B cell (primary cell): ENCODE results near the gene PCDHA2. TPM values are rescaled to one million over a fixed set of nuclear protein-coding genes. Genes with fewer than 3 reads are reported as not detected.

Experiments used
- ATAC-seq: fragments of 200-7000 bp; cut with Tn5 transposase; one replicate; pipeline ENCODE4 v1.10.0; 2021; ENCODE audit warnings: low read depth, mild to moderate bottlenecking, moderate number of reproducible peaks, moderate library complexity
- CTCF ChIA-PET: fragments of 350-600 bp; sonication (Branson Sonifier 250); formaldehyde crosslinking; loops from one replicate; lab custom pipeline; 2021; ENCODE audit warnings: antibody characterized with exemption, inconsistent platforms; lab: Charles Lee
- POLR2A ChIA-PET: fragments of 350-600 bp; sonication (Branson Sonifier 250); formaldehyde crosslinking; loops from one replicate; lab custom pipeline; 2021; ENCODE audit warnings: antibody characterized with exemption; lab: Charles Lee
- DNase-seq: peaks from one replicate; pipeline ENCODE4 v3.0.0; 2013
- H2AFZ ChIP-seq: 2 replicates; pipeline ENCODE4 v1.6.1; 2012; ENCODE audit warnings: mild to moderate bottlenecking, low read depth, low read length; ENCODE audit not compliant: insufficient read depth, poor library complexity, severe bottlenecking
- H3K27ac ChIP-seq, 2 donors: 1 replicate in 1 of 2; 2 replicates in 1 of 2; pipeline ENCODE4 v1.5.1; 2012 to 2013; ENCODE audit warnings: low read length in 2 of 2, mild to moderate bottlenecking in 2 of 2, moderate library complexity in 1 of 2
- H3K27me3 ChIP-seq, 4 experiments: fragments of 200-600 bp in 1 of 4; sonication (generic) in 1 of 4; replicated peaks in 1 of 4; 1 replicate in 2 of 4; 2 replicates in 2 of 4; pipeline versions ENCODE4 v1.6.1 to v1.7.0; 2013 to 2016; ENCODE audit warnings: low read length in 3 of 4, mild to moderate bottlenecking in 2 of 4, mixed read lengths in 1 of 4, moderate library complexity in 1 of 4; ENCODE audit not compliant: insufficient read depth in 4 of 4, control insufficient read depth in 3 of 4; ENCODE audit errors: control extremely low read depth in 1 of 4
- H3K36me3 ChIP-seq, 2 experiments: replicated peaks in 1 of 2; 1 replicate in 1 of 2; 2 replicates in 1 of 2; pipeline versions ENCODE4 v1.6.1 to v1.7.1; 2013; ENCODE audit warnings: low read length in 1 of 2; ENCODE audit not compliant: insufficient read depth in 2 of 2, control insufficient read depth in 1 of 2; ENCODE audit errors: control extremely low read depth in 1 of 2, extremely low read depth in 1 of 2
- H3K4me1 ChIP-seq, 2 donors: fragments of 200-600 bp in 1 of 2; sonication (generic) in 1 of 2; 1 replicate in 1 of 2; 2 replicates in 1 of 2; pipeline versions ENCODE4 v1.5.1 to v1.6.1; 2013 to 2017; ENCODE audit warnings: low read length in 2 of 2; ENCODE audit not compliant: control insufficient read depth in 2 of 2, insufficient read depth in 2 of 2
- H3K4me2 ChIP-seq: replicated peaks from 2 replicates; pipeline ENCODE3; 2012; ENCODE audit warnings: mild to moderate bottlenecking, low read depth, low read length; ENCODE audit not compliant: poor library complexity, severe bottlenecking
- H3K4me3 ChIP-seq, 5 experiments: fragments of 200-600 bp in 1 of 5; sonication (generic) in 1 of 5; 1 replicate in 3 of 5; 2 replicates in 2 of 5; pipeline versions ENCODE4 v1.5.1 to v1.7.0; 2011 to 2016; ENCODE audit warnings: low read length in 4 of 5, mild to moderate bottlenecking in 4 of 5, low read depth in 2 of 5, control low read depth in 1 of 5, moderate library complexity in 1 of 5; ENCODE audit not compliant: insufficient read depth in 1 of 5; ENCODE audit errors: control extremely low read depth in 1 of 5, extremely low read depth in 1 of 5
- H3K79me2 ChIP-seq: fragments of 200-600 bp; sonication (generic); one replicate; pipeline ENCODE4 v1.6.0; 2016; ENCODE audit warnings: low read length; ENCODE audit not compliant: control insufficient read depth, insufficient read depth
- H3K9ac ChIP-seq: fragments of 200-600 bp; sonication (generic); 2 replicates; pipeline ENCODE4 v1.6.1; 2017; ENCODE audit warnings: mild to moderate bottlenecking, low read length, moderate library complexity
- H3K9me3 ChIP-seq, 3 donors: one replicate each; pipeline versions ENCODE4 v1.6.1 to v1.7.1; 2013; ENCODE audit warnings: low read length in 2 of 3; ENCODE audit not compliant: control insufficient read depth in 2 of 3, insufficient read depth in 1 of 3; ENCODE audit errors: control extremely low read depth in 1 of 3
- H4K20me1 ChIP-seq: 2 replicates; pipeline ENCODE4 v1.6.0; 2012; ENCODE audit warnings: mild to moderate bottlenecking, low read length; ENCODE audit not compliant: insufficient read depth, control insufficient read depth, poor library complexity, severe bottlenecking
- H3K27ac Mint-ChIP-seq: one replicate; pipeline ENCODE4 v1.8.0; 2021; ENCODE audit warnings: mixed read lengths
- H3K27me3 Mint-ChIP-seq: one replicate; pipeline ENCODE4 v1.8.0; 2021; ENCODE audit warnings: mixed read lengths
- H3K4me1 Mint-ChIP-seq: one replicate; pipeline ENCODE4 v1.8.0; 2021; ENCODE audit warnings: mixed read lengths
- H3K4me3 Mint-ChIP-seq: one replicate; pipeline ENCODE4 v1.8.0; 2021; ENCODE audit warnings: mixed read lengths
- H3K9me3 Mint-ChIP-seq: one replicate; pipeline ENCODE4 v1.8.0; 2022; ENCODE audit warnings: mixed read lengths; ENCODE audit not compliant: insufficient read depth
- CTCF ChIP-seq: fragments of 200-600 bp; IDR thresholded peaks from one replicate; pipeline ENCODE4 v1.8.0; 2022; ENCODE audit warnings: antibody characterized with exemption, mild to moderate bottlenecking
- EZH2 ChIP-seq: IDR thresholded peaks from 2 replicates; pipeline ENCODE4 v1.6.1; 2012; ENCODE audit warnings: borderline replicate concordance, low read depth, mild to moderate bottlenecking, moderate library complexity, low read length; ENCODE audit not compliant: insufficient read depth, poor library complexity, severe bottlenecking
- WGBS: methylation state at CpG from one replicate; pipeline ENCODE4 v1.1.5; 2013; ENCODE audit warnings: missing lambda C conversion rate; ENCODE audit not compliant: insufficient coverage; 5-methylcytosine and 5-hydroxymethylcytosine counted together
- intact Hi-C: fragments of 100-400 bp; cut with micrococcal nuclease; formaldehyde crosslinking; loops from one replicate; pipeline ENCODE4 v1.10.0; 2022
- polyA minus RNA-seq: library from RNA; depleted of rRNA, polyadenylated mRNA; stranded (reverse); fragments of >200 nt; gene quantifications from 2 replicates; pipeline ENCODE4 v1.2.3, GENCODE V29; 2012
- polyA plus RNA-seq: library from polyadenylated mRNA; depleted of rRNA; stranded (reverse); fragments of >200 nt; gene quantifications from 2 replicates; pipeline ENCODE4 v1.2.3, GENCODE V29; 2012
- total RNA-seq, 2 donors: library from RNA; stranded (reverse); fragments of 120-200 nt in 1 of 2; gene quantifications; 1 replicate in 1 of 2; 2 replicates in 1 of 2; pipeline versions ENCODE4 v1.2.3 to v1.2.4, GENCODE V29; 2013 to 2022

Gene PCDHA2
- not detected in 2 replicates for total RNA-seq
- total RNA-seq (2013): not detected
- polyA plus RNA-seq: not detected in 2 replicates
- polyA minus RNA-seq: 0.07 TPM in 1 of 2 replicates, not detected in the other

GRCh38 chr5:140794595-140795258, at the start of gene PCDHA2:
Gene PCDHA2, plus strand, starts transcription at chr5:140794852.
- POLR2A ChIA-PET: no interaction called here
- Mint-ChIP-seq H3K4me1 (no peaks in the 10 kb centered on the region), H3K27ac (no peak within 1 kb of the TSS), H3K27me3 (peaks cover 19% of the 10 kb centered on the region), H3K4me3 (no peak within 1 kb of the TSS), H3K9me3 (peaks cover 11% of the 10 kb centered on the region)
- Histone ChIP-seq H3K27me3 (peaks cover 0 to 26% (median 10%) of the 10 kb centered on the region in 4 experiments), H3K4me2 (no peak within 1 kb of the TSS), H3K4me3 (no peak within 1 kb of the TSS), H3K9me3 (peaks cover 6 to 31% (median 28%) of the 10 kb centered on the region in 3 donors), H3K9ac (no peak within 1 kb of the TSS), H3K79me2 (no peaks in the 10 kb centered on the region), H2AFZ (no peak within 1 kb of the TSS), H3K36me3 (no peaks in the 10 kb centered on the region), H3K27ac (no peak within 1 kb of the TSS), H3K4me1 (no peaks in the 10 kb centered on the region), H4K20me1 (no peaks in the 10 kb centered on the region)
- CTCF ChIA-PET: no interaction called here
- DNase-seq (no peak), ATAC-seq (no peak)
- no peak for TF ChIP-seq EZH2
- no peak for TF ChIP-seq CTCF
- intact Hi-C loops: no loop called here
- 36% methylated on average over 24 of the region's 27 CpGs for WGBS

- Mint-ChIP-seq H3K27me3 (no peaks in the 10 kb centered on the region), H3K27ac (no peak overlapping the region), H3K9me3 (peaks cover 36% of the 10 kb centered on the region), H3K4me1 (no peaks in the 10 kb centered on the region), H3K4me3 (no peak overlapping the region)
- 91% methylated on average over 5 of the region's 5 CpGs for WGBS
- Histone ChIP-seq H3K9ac (no peak overlapping the region), H3K27me3 (peaks cover 0 to 6% (median 0%) of the 10 kb centered on the region in 4 experiments), H3K36me3 (no peaks in the 10 kb centered on the region), H3K79me2 (no peaks in the 10 kb centered on the region), H3K4me3 (no peak overlapping the region), H3K27ac (no peak overlapping the region), H3K9me3 (peaks cover 0 to 37% (median 27%) of the 10 kb centered on the region in 3 donors), H3K4me2 (no peak overlapping the region), H2AFZ (no peak overlapping the region), H3K4me1 (no peaks in the 10 kb centered on the region), H4K20me1 (no peaks in the 10 kb centered on the region)
- ChIA-PET CTCF (no interaction called here), POLR2A (no interaction called here)
- intact Hi-C loops: no loop called here
- ATAC-seq (no peak), DNase-seq (no peak)
- no peak for TF ChIP-seq EZH2
- TF ChIP-seq CTCF: no peak
Measured at GRCh38 chr5:140753561-140753960, 41.1 kb upstream of the PCDHA2 start.
